ENCODE measurements around the gene COASY.

GRCh38 chr17:42568341-42569111, 6.6 kb downstream of the COASY start:
- no peak for TF ChIP-seq CTCF (IDR thresholded peaks at IDR 0.05)
- TF ChIP-seq EP300 (IDR thresholded peaks at IDR 0.05): no peak
